GM12801 (cell line): ENCODE measurements around the gene EXTL1.

ENCODE experiments used
- TF ChIP-seq, protein P1 (sequence below): IDR thresholded peaks from one replicate; pipeline ENCODE4 v1.5.1; 2011; ENCODE audit warnings: control low read depth; ENCODE audit not compliant: insufficient read length; ENCODE audit errors: extremely low read depth

Gene EXTL1

GRCh38 chr1:26003262-26003661, 18.3 kb upstream of the EXTL1 start:
- TF ChIP-seq, protein P1, sequence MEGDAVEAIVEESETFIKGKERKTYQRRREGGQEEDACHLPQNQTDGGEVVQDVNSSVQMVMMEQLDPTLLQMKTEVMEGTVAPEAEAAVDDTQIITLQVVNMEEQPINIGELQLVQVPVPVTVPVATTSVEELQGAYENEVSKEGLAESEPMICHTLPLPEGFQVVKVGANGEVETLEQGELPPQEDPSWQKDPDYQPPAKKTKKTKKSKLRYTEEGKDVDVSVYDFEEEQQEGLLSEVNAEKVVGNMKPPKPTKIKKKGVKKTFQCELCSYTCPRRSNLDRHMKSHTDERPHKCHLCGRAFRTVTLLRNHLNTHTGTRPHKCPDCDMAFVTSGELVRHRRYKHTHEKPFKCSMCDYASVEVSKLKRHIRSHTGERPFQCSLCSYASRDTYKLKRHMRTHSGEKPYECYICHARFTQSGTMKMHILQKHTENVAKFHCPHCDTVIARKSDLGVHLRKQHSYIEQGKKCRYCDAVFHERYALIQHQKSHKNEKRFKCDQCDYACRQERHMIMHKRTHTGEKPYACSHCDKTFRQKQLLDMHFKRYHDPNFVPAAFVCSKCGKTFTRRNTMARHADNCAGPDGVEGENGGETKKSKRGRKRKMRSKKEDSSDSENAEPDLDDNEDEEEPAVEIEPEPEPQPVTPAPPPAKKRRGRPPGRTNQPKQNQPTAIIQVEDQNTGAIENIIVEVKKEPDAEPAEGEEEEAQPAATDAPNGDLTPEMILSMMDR: no peak

- TF ChIP-seq, protein P1: no peak
These were observed 17.8 kb upstream of the EXTL1 start for GRCh38 chr1:26003756-26004155.

DNA sequence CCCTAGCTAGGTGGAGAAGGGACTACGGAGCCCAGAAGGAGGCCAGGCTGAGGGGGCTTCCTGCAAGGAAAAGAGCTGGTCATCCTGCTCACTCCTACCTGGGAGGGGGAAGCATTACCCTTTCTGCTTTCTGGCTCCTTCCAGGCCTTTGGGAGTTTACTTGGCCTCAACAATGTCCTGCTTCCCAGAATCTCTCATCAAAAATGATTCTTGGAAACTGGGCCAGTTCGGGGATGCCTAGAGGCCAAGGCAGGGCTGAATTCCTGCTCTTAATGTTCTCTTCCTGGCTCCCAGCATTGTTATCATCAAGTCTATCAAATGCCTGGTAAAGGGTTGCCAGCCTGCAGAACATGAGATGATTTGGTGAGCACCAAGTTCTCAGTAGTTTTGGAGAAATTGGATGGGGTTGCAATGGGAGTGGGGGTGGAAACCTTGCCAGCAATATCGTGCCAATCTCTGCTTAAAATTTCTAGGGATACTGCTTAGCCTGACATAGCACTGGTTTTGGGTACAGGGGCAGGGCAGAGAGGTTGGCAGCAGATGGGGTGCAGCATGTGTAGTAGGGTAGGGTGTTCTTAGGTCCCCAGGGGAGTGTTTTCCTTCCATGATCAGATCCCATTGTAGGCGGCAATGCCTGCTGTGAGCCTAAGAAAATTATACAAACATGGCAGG, 16.0 kb upstream of the EXTL1 start:
- TF ChIP-seq, protein P1: no peak

DNA sequence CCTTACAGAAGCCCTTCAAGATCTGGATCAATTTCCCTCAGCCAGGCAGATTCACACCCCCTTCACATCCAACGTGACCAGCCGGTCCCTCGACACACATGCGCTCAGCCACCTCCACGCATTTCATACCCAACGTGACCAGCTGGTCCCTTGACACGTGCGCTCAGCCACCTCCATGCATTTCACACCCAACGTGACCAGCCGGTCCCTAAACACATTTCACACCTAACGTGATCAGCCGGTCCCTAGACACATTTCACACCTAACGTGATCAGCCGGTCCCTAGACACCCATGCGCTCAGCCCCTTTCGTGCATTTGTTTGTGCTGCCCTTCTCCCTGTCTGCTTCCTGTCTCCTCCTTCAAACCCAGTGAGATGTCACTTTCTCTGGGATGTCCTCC, 14.9 kb upstream of the EXTL1 start:
- TF ChIP-seq, protein P1: no peak

- TF ChIP-seq, protein P1: no peak
These were observed 11.7 kb upstream of the EXTL1 start for GRCh38 chr1:26009796-26010447.

- TF ChIP-seq, protein P1: no peak
These were observed 10.8 kb upstream of the EXTL1 start for GRCh38 chr1:26010825-26011224.

GRCh38 chr1:26012864-26013263, 8.7 kb upstream of the EXTL1 start:
- TF ChIP-seq, protein P1: no peak
